Suprapubic skin (tissue), 4 donors: Measurements from ENCODE around the gene CTNND2. TPM values are rescaled to one million over a fixed set of nuclear protein-coding genes. Genes with fewer than 3 reads are reported as not detected.

Experiments
- DNase-seq, 2 donors: peaks; one replicate each; pipeline ENCODE4 v3.0.0-alpha.2; 2019; ENCODE audit warnings: low spot score in 2 of 2
- H3K27ac ChIP-seq: fragments of 200-600 bp; sonication (generic); one replicate; pipeline ENCODE4 v1.5.1; 2019
- H3K27me3 ChIP-seq: fragments of 200-600 bp; sonication (generic); one replicate; pipeline ENCODE4 v1.5.1; 2019
- H3K36me3 ChIP-seq: fragments of 200-600 bp; sonication (generic); one replicate; pipeline ENCODE4 v1.5.1; 2019
- H3K4me1 ChIP-seq: fragments of 200-600 bp; sonication (generic); one replicate; pipeline ENCODE4 v1.5.1; 2019
- H3K4me3 ChIP-seq: fragments of 200-600 bp; sonication (generic); one replicate; pipeline ENCODE4 v1.5.1; 2019; ENCODE audit warnings: mild to moderate bottlenecking
- H3K9me3 ChIP-seq: fragments of 200-600 bp; sonication (generic); one replicate; pipeline ENCODE4 v1.5.1; 2019
- EP300 ChIP-seq: sonication (generic); formaldehyde crosslinking; IDR thresholded peaks from one replicate; pipeline ENCODE4 v1.6.1; 2017; ENCODE audit warnings: antibody characterized with exemption
- POLR2A ChIP-seq, 2 donors: fragments of 450-650 bp; IDR thresholded peaks; one replicate each; pipeline ENCODE4 v1.6.1; 2017; ENCODE audit warnings: antibody characterized with exemption in 2 of 2, mild to moderate bottlenecking in 2 of 2, moderate library complexity in 2 of 2
- POLR2AphosphoS5 ChIP-seq, 3 donors: sonication (generic); formaldehyde crosslinking; IDR thresholded peaks; one replicate each; pipeline ENCODE4 v1.6.1; 2017; ENCODE audit warnings: antibody characterized with exemption in 3 of 3
- WGBS: methylation state at CpG from one replicate; pipeline ENCODE4 v1.1.5; 2018; 5-methylcytosine and 5-hydroxymethylcytosine counted together
- total RNA-seq, 4 donors: library from RNA; depleted of rRNA; stranded (reverse); fragments of >200 nt; gene quantifications; one replicate each; pipeline ENCODE4 v1.1.0, GENCODE V29; 2016
- TF ChIP-seq, protein P1 (sequence below), 2 donors: fragments of 200-600 bp in 1 of 2; fragments of 450-650 bp in 1 of 2; sonication (generic) in 1 of 2; IDR thresholded peaks; one replicate each; pipeline ENCODE4 v1.5.1; 2016 to 2019; ENCODE audit warnings: antibody characterized with exemption in 2 of 2, mild to moderate bottlenecking in 1 of 2, moderate library complexity in 1 of 2

The CTNND2 gene
- total RNA-seq, 4 donors from 2014 or later, result 0.40 to 3.8 (median 2.2) TPM

GRCh38 chr5:11310158-11310557 is 594.1 kb downstream of the CTNND2 start:
- H3K27me3 ChIP-seq, result no peaks in the 10 kb centered on the region
- no peaks in the 10 kb centered on the region for H3K4me1 ChIP-seq
- no peaks in the 10 kb centered on the region for H3K9me3 ChIP-seq
- H3K36me3 ChIP-seq, result no peaks in the 10 kb centered on the region
- TF ChIP-seq, protein P1, sequence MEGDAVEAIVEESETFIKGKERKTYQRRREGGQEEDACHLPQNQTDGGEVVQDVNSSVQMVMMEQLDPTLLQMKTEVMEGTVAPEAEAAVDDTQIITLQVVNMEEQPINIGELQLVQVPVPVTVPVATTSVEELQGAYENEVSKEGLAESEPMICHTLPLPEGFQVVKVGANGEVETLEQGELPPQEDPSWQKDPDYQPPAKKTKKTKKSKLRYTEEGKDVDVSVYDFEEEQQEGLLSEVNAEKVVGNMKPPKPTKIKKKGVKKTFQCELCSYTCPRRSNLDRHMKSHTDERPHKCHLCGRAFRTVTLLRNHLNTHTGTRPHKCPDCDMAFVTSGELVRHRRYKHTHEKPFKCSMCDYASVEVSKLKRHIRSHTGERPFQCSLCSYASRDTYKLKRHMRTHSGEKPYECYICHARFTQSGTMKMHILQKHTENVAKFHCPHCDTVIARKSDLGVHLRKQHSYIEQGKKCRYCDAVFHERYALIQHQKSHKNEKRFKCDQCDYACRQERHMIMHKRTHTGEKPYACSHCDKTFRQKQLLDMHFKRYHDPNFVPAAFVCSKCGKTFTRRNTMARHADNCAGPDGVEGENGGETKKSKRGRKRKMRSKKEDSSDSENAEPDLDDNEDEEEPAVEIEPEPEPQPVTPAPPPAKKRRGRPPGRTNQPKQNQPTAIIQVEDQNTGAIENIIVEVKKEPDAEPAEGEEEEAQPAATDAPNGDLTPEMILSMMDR (IDR thresholded peaks at IDR 0.05), result no peak
- no peak for TF ChIP-seq POLR2A (IDR thresholded peaks at IDR 0.05)
- no peak for TF ChIP-seq EP300
- no peak overlapping the region for H3K4me3 ChIP-seq
- no peak for DNase-seq
- 82% methylated on average over 2 of the region's 2 CpGs for WGBS
- no peak overlapping the region for H3K27ac ChIP-seq

GRCh38 chr5:11306365-11306764 is 597.9 kb downstream of the CTNND2 start:
- H3K9me3 ChIP-seq, result no peaks in the 10 kb centered on the region
- no peak overlapping the region for H3K4me3 ChIP-seq
- TF ChIP-seq, protein P1 (IDR thresholded peaks at IDR 0.05), result no peak
- TF ChIP-seq POLR2A (IDR thresholded peaks at IDR 0.05) (no peak), POLR2AphosphoS5 (IDR thresholded peaks at IDR 0.05) (no peak), EP300 (no peak)
- no peak overlapping the region for H3K27ac ChIP-seq
- H3K27me3 ChIP-seq, result no peaks in the 10 kb centered on the region
- 59% methylated on average over 1 of the region's 1 CpG for WGBS
- DNase-seq, result no peak
- H3K36me3 ChIP-seq, result no peaks in the 10 kb centered on the region
- H3K4me1 ChIP-seq, result no peaks in the 10 kb centered on the region

GRCh38 chr5:11305245-11305644 is 599.0 kb downstream of the CTNND2 start:
- DNase-seq, result no peak
- no peaks in the 10 kb centered on the region for H3K4me1 ChIP-seq
- H3K27ac ChIP-seq, result no peak overlapping the region
- no peaks in the 10 kb centered on the region for H3K27me3 ChIP-seq
- H3K36me3 ChIP-seq, result no peaks in the 10 kb centered on the region
- TF ChIP-seq POLR2A (IDR thresholded peaks at IDR 0.05) (no peak), POLR2AphosphoS5 (IDR thresholded peaks at IDR 0.05) (no peak)
- no peak overlapping the region for H3K4me3 ChIP-seq
- no peaks in the 10 kb centered on the region for H3K9me3 ChIP-seq
- WGBS, result 81% methylated on average over 3 of the region's 3 CpGs

GRCh38 chr5:11304641-11305040 is 599.6 kb downstream of the CTNND2 start:
- Histone ChIP-seq H3K4me1 (no peaks in the 10 kb centered on the region), H3K27me3 (no peaks in the 10 kb centered on the region), H3K36me3 (no peaks in the 10 kb centered on the region), H3K4me3 (no peak overlapping the region), H3K9me3 (no peaks in the 10 kb centered on the region), H3K27ac (no peak overlapping the region)
- 86% methylated on average over 7 of the region's 7 CpGs for WGBS
- TF ChIP-seq POLR2A (IDR thresholded peaks at IDR 0.05), result no peak
- no peak for TF ChIP-seq EP300
- TF ChIP-seq, protein P1 (IDR thresholded peaks at IDR 0.05), result no peak
- TF ChIP-seq POLR2AphosphoS5 (IDR thresholded peaks at IDR 0.05), result no peak
- DNase-seq, result no peak

DNA sequence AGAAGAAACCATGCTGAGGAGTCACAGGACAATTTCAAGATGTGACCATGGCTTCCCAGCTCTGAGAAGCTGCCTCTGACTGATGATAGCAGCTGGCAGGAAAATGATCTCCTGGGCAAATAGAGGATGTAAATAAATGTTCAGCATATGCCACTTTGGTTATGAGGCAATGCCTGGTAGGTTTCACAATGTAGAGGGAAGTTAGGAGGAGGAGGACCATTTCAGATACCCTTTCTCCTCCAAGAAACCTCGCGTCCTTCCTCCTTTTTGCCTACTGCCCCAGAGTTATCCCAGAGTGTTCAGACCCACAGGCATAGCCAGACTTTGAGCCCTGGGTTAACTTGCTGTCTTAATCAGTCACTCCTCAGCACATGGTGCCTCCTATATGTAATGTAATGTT is 601.6 kb downstream of the CTNND2 start:
- no peaks in the 10 kb centered on the region for H3K36me3 ChIP-seq
- H3K27me3 ChIP-seq, result no peaks in the 10 kb centered on the region
- no peak overlapping the region for H3K4me3 ChIP-seq
- TF ChIP-seq POLR2A (IDR thresholded peaks at IDR 0.05) (no peak), POLR2AphosphoS5 (IDR thresholded peaks at IDR 0.05) (no peak)
- H3K9me3 ChIP-seq, result no peaks in the 10 kb centered on the region
- no peaks in the 10 kb centered on the region for H3K4me1 ChIP-seq
- no peak for DNase-seq
- H3K27ac ChIP-seq, result no peak overlapping the region
- 94% methylated on average over 2 of the region's 2 CpGs for WGBS

DNA sequence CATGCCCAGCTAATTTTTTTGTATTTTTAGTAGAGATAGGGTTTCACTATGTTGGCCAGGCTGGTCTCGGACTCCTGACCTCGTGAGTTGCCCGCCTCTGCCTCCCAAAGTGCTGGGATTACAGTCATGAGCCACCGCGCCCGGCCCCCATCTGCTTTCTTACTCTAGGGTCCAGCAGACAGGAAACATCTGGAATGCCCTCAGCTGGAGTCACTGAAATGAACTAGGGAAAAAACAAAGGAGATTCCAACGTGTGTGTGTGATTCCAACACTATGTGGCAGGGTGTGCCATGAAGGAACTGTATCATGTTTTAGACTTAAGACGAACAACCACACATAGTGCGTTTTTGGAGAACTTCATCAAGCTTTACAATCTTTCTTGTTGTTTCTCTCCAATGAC is 603.1 kb downstream of the CTNND2 start:
- Histone ChIP-seq H3K27ac (no peak overlapping the region), H3K4me3 (no peak overlapping the region), H3K4me1 (no peaks in the 10 kb centered on the region), H3K9me3 (no peaks in the 10 kb centered on the region), H3K27me3 (no peaks in the 10 kb centered on the region), H3K36me3 (no peaks in the 10 kb centered on the region)
- TF ChIP-seq, protein P1 (IDR thresholded peaks at IDR 0.05), result no peak
- TF ChIP-seq POLR2A (IDR thresholded peaks at IDR 0.05), result no peak
- no peak for TF ChIP-seq POLR2AphosphoS5 (IDR thresholded peaks at IDR 0.05)
- TF ChIP-seq EP300, result no peak
- WGBS, result 73% methylated on average over 9 of the region's 9 CpGs
- DNase-seq, result no peak
